Inferior parietal cortex (tissue), 1 donor: ENCODE results near the gene B4GALT6.

Experiments used
- DNase-seq: peaks from one replicate; pipeline ENCODE4 v3.0.0-alpha.2; 2016; ENCODE audit errors: extremely low spot score

Gene B4GALT6

DNA sequence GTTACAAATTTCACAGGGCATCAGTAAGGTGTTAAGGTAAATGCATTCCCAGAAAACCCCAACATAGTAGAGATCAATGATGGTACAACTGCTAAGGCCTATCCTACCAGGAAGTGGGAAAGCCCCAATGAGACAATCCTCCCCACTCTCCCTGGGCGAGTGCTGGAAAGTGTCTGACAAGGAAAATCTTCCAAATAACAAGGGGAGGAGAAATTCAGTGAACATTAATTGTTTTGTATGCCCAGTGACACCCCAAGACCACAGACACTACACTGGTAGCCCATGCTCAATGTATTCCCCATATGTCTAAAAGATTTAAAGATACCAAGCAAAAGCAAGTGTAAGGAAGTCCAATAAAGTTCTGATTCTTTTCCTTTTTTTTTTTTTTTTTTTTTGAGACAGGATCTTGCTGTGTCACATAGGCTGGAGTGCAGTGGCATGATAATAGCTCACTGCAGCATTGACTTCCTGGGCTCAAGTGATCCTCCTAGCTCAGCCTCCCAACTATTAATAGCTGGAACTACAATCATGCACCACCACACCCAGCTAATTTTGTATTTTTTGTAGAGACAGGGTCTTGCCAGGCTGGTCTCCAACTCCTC, 24.7 kb downstream of the B4GALT6 start:
- no peak for DNase-seq

DNA sequence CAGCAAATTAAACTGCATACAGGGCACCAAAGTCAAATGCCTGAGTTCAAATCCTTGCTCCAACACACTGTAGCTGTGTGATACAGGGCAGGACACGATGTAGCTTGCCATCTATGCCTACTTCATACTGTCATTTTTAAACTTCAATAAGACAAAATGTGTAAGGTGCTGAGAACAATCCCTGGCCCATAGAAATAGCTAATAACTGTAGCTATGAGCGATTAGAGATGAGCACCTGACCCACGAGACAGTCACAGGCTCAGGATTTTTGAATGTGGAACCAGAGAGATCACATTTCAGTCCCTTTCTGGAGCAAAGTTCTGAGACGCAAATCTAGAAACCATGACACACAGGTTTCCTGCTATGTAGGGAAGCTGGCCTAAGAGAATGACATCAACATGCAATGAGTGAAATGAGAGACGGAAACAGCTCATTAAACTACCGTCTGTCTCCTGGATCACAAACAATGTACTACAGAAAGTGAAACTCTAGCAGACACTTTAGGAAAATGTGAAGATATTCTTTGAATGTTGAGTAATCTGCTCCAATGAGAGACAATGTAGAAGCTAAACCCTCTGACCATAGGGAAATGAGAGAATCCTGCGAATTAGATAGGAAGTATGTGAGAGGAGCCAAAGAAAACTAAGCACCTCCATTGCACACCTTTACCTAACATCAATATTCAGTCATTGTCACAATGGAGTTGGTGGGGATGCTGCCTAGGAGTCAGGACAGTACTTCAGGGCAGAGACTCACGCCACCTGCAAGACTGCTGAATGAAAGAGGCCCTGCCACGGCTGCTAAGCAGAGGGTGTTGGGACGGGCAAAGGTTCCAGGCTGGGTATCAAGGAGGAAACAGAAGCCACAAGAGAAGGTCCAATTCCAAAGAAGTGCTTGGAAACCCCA, 25.5 kb downstream of the B4GALT6 start:
- DNase-seq = no peak

DNA sequence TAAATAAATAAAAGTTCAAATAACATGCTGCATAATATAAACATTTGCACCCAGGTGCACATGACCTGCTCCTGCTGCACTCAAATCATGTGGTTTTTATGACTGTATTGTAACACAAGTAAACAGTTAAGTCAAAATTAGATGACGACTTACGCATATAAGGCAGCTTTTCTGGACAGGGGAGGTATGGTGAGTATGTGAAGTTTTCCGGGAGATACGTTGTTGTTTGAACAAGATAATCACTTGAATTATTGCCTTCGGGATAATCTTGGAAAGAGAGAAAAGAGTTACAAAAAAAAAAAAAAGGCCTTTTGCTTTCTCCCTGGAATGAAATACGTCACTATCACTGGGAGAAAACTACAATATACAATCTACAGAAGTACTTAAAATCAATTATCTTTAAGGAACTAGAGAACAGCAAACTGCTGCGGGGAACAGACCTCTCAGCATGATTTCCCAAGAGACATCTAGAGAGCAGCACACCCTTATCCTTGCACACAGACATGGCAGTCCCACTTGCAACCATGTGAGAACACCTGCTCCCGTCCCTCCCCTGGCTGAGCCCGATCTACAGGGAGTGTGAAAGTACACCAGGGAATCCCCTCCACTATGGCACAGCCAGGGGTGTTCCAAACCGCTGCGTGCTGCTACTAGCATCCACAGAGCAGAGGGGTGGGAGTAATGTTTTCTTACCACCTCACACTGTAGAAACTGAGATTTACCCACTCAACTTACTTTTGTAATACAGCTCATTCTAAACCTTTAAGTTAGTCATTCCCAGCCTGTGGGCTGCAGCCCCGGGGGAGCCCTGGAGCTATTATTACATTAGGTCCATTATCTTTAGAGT, 26.3 kb downstream of the B4GALT6 start:
- no peak for DNase-seq

DNA sequence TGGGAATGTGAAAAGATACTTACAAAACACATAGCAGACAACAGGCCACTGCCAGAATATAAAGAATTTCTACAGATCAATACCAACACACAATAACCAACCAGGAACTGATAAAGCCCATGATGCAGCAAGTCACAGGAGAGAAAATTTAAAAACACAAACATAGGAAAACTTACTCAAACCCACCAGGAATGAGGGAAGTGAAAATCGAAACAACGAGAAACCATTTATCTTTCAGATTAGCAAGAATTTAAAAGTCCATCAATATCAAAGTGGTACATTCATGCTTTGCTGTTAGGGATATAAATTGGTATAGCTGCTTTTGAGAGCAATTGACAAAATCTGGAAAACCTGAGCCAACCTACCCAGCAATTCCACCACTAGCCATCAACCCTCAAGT, 27.6 kb downstream of the B4GALT6 start:
- no peak for DNase-seq

DNA sequence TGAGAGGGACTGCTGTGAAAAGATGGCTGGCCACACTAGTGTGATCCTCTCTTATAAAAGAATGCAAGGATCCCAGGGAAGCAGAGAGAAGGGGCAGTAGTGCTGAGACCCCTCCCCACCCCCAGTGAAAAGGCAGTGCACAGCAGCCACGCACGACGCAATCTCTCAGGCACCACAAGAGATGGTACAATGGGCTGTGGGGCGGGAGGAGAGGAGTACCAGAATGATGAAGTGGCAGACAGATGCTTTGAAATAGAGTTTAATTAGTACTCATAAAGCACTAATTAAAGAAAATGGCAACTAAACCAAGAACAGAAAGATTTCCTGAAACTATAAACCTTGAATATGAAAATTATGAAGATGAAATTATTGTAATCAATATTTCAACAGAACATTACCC, 29.0 kb downstream of the B4GALT6 start:
- DNase-seq = no peak

DNA sequence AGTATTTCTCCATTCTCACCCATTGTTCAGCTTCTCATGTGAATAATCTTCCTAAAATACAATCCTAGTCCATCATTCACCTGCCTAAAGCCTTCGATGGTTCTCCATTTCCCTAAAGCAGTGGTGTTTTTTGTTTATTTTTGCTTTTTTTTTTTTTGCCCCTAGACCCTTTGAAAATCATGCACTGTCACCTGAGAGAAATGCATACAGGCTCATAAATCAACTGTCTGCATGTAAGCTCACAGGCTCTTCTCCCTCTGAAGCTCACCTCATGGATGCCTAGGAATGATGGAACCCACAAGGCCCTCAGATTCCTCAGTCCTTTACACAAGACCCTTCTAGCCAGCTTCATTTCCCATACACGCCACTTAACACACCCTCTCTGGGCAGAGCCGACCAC, 31.5 kb downstream of the B4GALT6 start:
- DNase-seq = no peak

DNA sequence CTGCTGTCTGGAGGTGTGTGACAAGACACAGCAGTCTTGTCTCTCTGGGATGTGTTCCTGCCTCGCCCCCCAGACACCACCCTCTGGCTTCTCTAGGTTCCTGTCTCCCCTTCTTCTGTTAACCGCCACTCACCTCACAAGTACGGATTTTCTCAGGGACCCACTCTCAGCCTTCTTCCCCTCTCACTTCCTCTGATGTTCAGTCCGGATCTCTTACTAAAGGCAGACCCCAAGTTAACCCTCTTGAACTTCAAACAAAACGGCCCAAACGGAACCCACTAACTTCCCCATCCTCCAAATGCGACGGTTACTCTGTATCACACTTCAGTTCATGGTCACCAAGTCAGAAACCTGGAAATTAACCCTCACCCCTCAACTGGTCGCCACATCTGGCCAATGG, 32.0 kb downstream of the B4GALT6 start:
- DNase-seq = no peak

DNA sequence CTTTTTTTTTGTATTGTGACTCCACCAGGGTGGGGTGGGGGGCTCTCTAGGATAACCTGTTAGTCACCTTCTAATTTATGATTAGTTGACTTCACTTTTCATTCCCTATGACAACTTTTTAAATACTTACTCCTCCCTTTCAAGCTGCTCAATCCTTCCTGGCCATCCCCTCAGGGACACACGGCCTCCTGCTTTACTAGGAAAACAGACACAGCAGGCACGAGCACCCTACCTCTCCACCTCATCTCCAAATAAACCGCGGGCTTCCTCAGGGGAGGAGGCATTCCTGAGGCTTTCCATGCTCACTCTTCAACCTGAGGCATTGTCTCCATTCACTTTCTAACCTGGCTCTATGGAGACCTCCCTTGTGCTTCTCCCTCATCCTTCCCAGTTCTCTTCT, 33.0 kb downstream of the B4GALT6 start:
- no peak for DNase-seq

DNA sequence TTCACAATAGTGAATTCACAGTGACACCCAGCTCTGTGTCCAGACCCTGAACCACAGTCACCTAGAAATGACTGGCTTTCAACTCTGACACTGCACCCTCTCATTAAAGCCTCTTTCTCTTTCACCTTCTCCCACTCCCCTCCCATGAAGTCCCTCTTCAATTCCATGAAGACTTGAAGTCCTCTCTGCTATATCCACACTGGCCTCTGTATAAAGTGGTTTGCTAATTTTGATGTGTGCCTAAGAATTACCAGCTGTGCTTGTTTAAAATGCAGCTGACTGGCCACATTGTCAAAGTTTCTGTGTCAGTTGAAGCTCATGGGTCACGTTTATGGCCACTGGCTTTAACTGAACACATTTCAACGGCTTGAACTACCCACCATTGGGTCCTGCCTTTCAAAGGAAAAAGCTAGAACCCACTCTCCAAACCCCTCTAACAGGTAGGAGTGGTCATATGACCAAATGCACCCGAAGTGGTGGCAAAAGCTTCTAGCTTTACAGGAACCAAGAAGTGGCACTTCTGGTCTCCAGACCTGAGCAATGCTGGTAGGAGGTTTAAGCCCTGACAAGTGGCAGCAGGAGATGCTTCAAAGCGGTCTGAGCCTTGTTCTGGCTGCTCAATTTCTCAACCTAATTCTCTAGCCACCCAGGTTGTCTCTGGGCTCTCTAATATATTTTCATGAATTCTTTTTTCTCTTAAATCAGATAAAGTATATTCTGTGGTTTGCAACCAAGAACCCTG, 34.2 kb downstream of the B4GALT6 start:
- DNase-seq = no peak

DNA sequence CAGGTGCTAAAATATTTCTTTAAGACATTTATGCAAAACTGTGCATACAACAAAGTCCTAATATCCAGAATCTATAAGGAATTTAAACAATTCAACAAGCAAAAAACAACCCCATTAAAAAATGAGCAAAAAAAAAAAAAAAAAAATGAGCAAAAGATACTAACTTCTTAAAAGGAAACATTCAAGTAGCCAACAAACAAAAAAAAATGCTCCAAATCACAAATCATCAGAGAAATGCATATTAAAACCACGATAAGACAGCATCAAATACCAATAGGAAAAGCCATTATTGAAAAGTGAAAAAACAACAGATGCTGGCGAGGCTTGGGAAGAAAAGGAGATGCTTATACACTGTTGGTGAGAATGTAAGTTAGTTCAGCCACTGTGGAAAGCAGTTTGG, 34.9 kb downstream of the B4GALT6 start:
- no peak for DNase-seq

DNA sequence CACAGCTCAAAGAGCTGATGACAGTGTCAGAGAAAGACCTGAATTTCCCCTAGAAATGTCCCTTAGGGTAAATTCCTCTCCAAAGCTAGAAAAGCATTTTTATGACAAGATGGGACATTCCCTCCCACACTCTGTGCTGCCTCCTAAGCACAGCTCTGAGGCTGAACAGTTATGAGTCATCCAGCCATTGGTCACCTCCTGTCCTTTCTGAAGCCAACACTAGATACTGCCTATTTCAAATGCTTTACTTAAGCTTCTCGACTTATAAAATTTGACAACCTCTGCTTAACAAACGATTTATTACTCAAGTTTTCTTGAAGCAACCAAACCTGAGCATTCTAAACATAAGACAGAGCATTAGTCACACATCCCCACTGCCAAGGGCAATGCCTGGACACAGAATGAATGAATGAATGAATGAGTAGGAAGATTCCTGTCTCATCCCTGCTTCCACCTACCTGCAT, 35.4 kb downstream of the B4GALT6 start:
- DNase-seq = peak; percentile 31

DNA sequence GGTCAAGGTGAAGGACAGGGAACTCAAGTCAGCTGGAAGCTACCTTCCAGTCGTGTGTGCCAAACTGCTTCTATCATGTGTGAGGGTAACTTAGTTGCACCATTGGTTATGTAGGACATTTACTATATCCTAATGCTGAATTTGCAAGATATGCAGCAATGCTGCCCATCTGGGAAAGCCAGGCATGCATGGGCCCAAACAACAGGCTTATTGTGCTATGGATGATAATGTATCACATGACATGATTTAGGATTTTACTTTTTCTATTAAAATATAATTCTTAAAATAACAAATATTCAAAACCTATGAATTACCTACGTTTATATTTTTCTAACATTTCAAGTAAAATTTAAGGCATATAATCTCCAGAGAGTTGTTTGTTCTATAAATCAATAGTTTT, 35.9 kb downstream of the B4GALT6 start:
- no peak for DNase-seq

DNA sequence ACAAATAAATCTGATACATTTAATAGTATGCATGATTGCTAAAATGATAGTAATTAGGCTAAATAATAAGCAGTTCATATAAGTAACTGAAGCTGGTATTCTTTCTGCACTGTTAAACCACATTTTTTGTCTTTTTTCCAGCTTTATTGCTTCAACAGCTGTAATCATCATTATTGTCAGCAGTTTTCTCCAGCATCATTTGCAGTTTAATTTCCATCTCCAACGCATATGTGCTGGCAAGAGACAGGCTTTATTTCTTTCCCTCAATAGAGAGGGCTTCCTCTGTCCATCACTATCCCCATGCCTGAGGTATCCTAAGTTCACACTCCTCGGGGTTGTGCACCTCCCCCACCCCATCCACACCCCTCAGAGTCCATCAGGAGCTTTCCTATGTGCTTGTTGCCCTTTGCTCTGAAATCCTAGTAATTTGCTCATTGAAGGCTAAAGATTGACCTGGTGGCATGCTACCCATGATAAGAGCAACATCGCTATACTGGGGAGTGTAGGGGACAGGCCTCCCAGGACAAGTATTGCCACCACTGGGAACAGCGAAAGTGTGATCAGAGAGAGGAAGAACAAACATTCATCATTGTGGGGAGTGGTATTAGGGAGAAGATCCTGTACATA, 37.1 kb downstream of the B4GALT6 start:
- DNase-seq = no peak

DNA sequence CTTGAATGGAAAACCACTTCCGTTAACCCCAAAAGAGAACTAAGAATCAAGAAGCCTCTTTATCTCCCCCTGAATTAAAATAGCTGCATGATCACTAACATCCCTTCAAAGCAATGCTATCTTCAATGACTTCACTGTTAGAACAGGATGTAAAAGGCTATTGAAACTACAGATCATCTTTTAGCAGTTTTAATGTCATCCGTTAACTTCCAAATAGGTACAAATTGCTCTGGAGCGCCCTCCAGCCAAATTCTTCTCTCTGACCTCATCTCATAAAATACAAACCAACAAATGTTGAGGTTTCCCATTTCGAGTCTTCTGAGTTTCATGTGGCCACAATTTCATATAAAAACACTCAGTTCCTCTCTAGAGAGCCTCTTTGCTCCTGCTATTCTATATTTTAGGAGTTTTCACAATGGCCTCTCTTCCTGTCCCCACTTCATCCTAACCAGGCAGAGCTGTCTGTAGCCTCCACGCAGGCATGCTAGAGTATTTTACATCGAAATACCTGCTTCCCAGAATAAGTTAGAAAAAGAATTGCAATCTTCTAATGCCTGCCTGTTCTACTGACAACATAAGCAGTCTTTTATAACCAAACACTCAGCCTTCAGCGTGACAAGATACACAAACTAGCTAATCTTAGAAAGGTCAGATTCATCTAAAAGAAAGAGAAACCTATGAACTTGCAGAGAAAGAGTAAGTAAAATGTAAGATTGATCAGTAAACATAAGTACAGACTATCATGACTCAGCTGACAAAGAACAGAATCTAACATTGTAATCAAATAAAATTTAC, 37.9 kb downstream of the B4GALT6 start:
- no peak for DNase-seq

DNA sequence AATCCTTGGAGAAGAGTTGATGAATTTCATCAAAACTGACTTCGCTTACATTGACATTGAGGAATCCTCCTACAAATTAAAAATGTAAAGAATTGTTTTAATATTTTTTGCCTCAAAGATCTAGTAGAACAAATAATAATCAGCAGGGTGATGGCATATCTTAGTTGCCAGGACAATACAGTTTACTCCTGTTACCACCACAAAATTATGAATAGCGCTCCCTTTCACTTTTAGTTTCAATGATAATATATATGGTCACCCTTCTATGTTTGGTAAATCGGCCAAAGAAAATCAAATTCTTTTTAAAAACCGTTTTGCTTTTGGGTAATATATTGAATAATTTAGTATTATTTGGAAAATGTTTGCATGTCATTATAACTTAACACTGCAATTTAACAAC, 39.0 kb downstream of the B4GALT6 start:
- no peak for DNase-seq

DNA sequence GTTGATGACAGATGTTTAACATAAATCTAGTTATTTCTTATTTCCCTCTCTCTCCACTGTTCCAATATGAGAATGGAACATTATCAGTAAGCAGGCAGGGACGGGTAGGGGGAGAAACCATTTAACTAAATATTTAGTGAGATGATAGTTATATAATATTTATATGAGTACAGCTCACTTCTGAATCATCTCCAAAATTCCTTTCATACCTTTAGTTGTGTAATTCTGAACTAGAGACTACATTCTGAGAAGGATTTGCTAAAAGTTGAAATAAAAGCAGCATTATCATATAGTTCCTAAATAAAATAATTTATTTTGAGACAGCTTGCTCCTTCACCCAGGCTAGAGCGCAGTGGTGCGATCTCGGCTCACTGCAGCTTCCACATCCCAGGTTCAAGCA, 41.4 kb downstream of the B4GALT6 start:
- DNase-seq = no peak

DNA sequence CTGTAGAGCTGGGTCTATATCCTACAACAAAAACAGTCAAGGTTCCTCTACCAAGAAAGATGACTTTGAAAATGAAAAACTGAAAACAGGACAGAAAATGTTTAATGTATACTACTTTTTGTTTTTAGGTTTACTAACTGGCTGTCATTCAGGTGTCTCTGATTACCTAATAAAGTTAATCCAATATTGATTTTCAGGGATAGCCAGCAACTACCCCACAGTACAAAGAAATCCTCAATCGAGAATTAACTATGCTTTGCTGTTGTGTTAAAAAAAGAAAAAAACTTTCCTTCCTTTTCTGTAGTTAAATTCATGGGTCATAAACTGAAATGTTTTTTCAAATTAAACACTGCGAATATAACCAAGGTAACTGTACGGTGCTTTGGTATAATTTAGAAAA, 46.9 kb downstream of the B4GALT6 start:
- DNase-seq = no peak

DNA sequence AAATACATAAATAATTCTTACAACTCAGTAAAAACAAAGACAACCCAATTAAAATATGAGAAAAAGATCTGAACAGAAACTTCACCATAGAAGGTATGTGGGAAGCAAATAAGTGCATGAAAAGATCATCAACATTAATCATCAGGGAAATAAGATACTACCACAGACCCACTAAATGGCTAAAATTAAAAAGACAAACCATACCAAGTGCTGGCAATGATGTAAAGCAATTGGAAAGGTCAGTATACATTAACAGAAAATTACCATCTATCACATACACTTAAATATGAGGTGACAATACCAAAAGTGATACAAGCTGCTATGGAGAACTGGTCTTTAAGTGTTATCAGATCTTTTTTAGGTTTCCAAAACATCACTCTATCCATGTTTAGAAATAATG, 48.0 kb downstream of the B4GALT6 start:
- DNase-seq = no peak

DNA sequence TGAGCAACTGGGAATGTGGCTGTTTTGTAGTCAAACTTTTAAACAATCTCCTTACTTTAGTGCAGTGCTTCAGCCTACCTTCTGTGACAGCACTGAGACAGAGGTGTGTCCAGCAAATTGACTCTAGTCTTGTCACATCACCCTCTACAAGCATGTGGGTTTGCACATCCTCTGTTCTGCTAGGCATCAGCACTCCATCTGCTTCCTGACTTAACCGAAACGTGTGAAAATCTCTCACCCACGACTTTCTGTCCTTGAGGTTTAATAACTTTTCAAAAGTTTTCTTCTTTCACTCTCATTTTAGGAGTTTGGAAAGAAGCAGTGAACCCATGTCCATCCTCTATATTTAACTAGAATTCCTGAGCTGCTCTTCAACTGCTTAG, 50.1 kb downstream of the B4GALT6 start:
- no peak for DNase-seq
